SU-DHL-6 (cell line): ENCODE measurements around the gene PAX5.

Experiments
- H2AFZ ChIP-seq: fragments of 200-600 bp; sonication (generic); 2 replicates; pipeline ENCODE4 v1.6.1; 2014; ENCODE audit warnings: low read depth, mild to moderate bottlenecking, moderate library complexity, mixed read lengths, antibody characterized with exemption, low read length; ENCODE audit not compliant: severe bottlenecking
- H3F3A ChIP-seq: fragments of 200-600 bp; shearing (Covaris generic); 2 replicates; pipeline ENCODE4 v1.6.0; 2016; ENCODE audit warnings: antibody characterized with exemption, mild to moderate bottlenecking; ENCODE audit not compliant: insufficient read depth
- H3K27ac ChIP-seq: fragments of 200-600 bp; sonication (generic); 2 replicates; pipeline ENCODE4 v1.5.1; 2016; ENCODE audit warnings: low read depth, mild to moderate bottlenecking, low read length, moderate library complexity, mixed read lengths
- H3K27me3 ChIP-seq: fragments of 200-600 bp; sonication (generic), shearing (Covaris generic); 2 replicates; pipeline ENCODE4 v1.6.0; 2014; ENCODE audit warnings: mild to moderate bottlenecking, low read length
- H3K36me3 ChIP-seq: fragments of 200-600 bp; sonication (generic); 2 replicates; pipeline ENCODE4 v1.6.1; 2014; ENCODE audit warnings: mild to moderate bottlenecking, low read length, mixed read lengths
- H3K4me2 ChIP-seq: fragments of 300-600, 200-600 bp; shearing (Covaris generic), sonication (generic); 2 replicates; pipeline ENCODE4 v1.6.0; 2014; ENCODE audit warnings: low read length, low read depth, mild to moderate bottlenecking; ENCODE audit not compliant: poor library complexity, severe bottlenecking
- H3K4me3 ChIP-seq: fragments of 200-600 bp; sonication (generic); 2 replicates; pipeline ENCODE4 v1.5.1; 2014; ENCODE audit warnings: antibody characterized with exemption, low read length, mild to moderate bottlenecking, mixed read lengths; ENCODE audit not compliant: insufficient read depth, poor library complexity, severe bottlenecking
- H3K79me2 ChIP-seq: fragments of 200-600 bp; sonication (generic); 2 replicates; pipeline ENCODE4 v1.6.1; 2014; ENCODE audit warnings: mild to moderate bottlenecking, low read length, moderate library complexity; ENCODE audit not compliant: insufficient read depth
- H3K9ac ChIP-seq: fragments of 200-600 bp; sonication (generic); 2 replicates; pipeline ENCODE4 v1.7.0; 2014; ENCODE audit warnings: mild to moderate bottlenecking, low read length
- H3K9me2 ChIP-seq: fragments of 200-600 bp; sonication (generic); replicated peaks from 2 replicates; pipeline ENCODE4 v1.6.1; 2014; ENCODE audit warnings: low read length; ENCODE audit not compliant: insufficient read depth
- H3K9me3 ChIP-seq: fragments of 200-600 bp; sonication (generic); 2 replicates; pipeline ENCODE4 v1.6.1; 2014; ENCODE audit warnings: low read length, mixed read lengths; ENCODE audit not compliant: insufficient read depth
- H4K20me1 ChIP-seq: fragments of 200-600 bp; sonication (generic); 2 replicates; pipeline ENCODE4 v1.6.1; 2014; ENCODE audit warnings: low read depth, mild to moderate bottlenecking, antibody characterized with exemption, low read length, moderate library complexity, mixed read lengths
- CTCF ChIP-seq: fragments of 200-600 bp; sonication (generic); IDR thresholded peaks from one replicate; pipeline ENCODE4 v1.5.1; 2017; ENCODE audit warnings: antibody characterized with exemption, mild to moderate bottlenecking, low read length, moderate library complexity; ENCODE audit not compliant: insufficient read depth, poor library complexity, severe bottlenecking
- EZH2phosphoT487 ChIP-seq: fragments of 200-600 bp; sonication (generic), shearing (Covaris generic); conservative IDR thresholded peaks from 2 replicates; pipeline ENCODE4 v1.6.1; 2018; ENCODE audit warnings: mild to moderate bottlenecking, antibody characterized with exemption, low read length, moderate library complexity, mixed read lengths

Gene PAX5

GRCh38 chr9:36849943-36850342, 184.1 kb downstream of the PAX5 start:
- Histone ChIP-seq H2AFZ (no peak overlapping the region), H3K27me3 (no peaks in the 10 kb centered on the region), H3K9me3 (no peaks in the 10 kb centered on the region), H3K79me2 (no peaks in the 10 kb centered on the region), H3K36me3 (no peaks in the 10 kb centered on the region), H4K20me1 (no peaks in the 10 kb centered on the region), H3K4me3 (no peak overlapping the region), H3K27ac (no peak overlapping the region), H3F3A (no peaks in the 10 kb centered on the region), H3K9me2 (no peaks in the 10 kb centered on the region), H3K9ac (no peak overlapping the region), H3K4me2 (no peak overlapping the region)
- TF ChIP-seq EZH2phosphoT487 = no peak
- TF ChIP-seq CTCF = no peak

- Histone ChIP-seq H4K20me1 (no peaks in the 10 kb centered on the region), H3F3A (no peaks in the 10 kb centered on the region), H3K9ac (no peak overlapping the region), H3K4me3 (no peak overlapping the region), H3K36me3 (no peaks in the 10 kb centered on the region), H3K79me2 (no peaks in the 10 kb centered on the region), H3K9me3 (no peaks in the 10 kb centered on the region), H3K9me2 (no peaks in the 10 kb centered on the region), H2AFZ (no peak overlapping the region), H3K27me3 (no peaks in the 10 kb centered on the region), H3K4me2 (no peak overlapping the region), H3K27ac (no peak overlapping the region)
- TF ChIP-seq EZH2phosphoT487 = no peak
- TF ChIP-seq CTCF = no peak
Measured at GRCh38 chr9:36848946-36849345, 185.1 kb downstream of the PAX5 start.

- H3K9ac ChIP-seq = no peak overlapping the region
- H3K27ac ChIP-seq = no peak overlapping the region
- H4K20me1 ChIP-seq = no peaks in the 10 kb centered on the region
- H3K79me2 ChIP-seq = no peaks in the 10 kb centered on the region
- no peaks in the 10 kb centered on the region for H3K9me3 ChIP-seq
- H2AFZ ChIP-seq = no peak overlapping the region
- H3K9me2 ChIP-seq = no peaks in the 10 kb centered on the region
- TF ChIP-seq EZH2phosphoT487 (no peak), CTCF (no peak)
- no peaks in the 10 kb centered on the region for H3K36me3 ChIP-seq
- no peaks in the 10 kb centered on the region for H3F3A ChIP-seq
- no peaks in the 10 kb centered on the region for H3K27me3 ChIP-seq
- no peak overlapping the region for H3K4me2 ChIP-seq
- no peak overlapping the region for H3K4me3 ChIP-seq
Measured at GRCh38 chr9:36847781-36848673, 186.0 kb downstream of the PAX5 start.
